Kidney (tissue), 14 donors: ENCODE results near the gene NUP210. TPM values are rescaled to one million over a fixed set of nuclear protein-coding genes. Genes with fewer than 3 reads are reported as not detected.

Source experiments
- DNase-seq, 5 donors: peaks; one replicate each; pipeline ENCODE4 v3.0.0-alpha.2; 2013 to 2020
- FAIRE-seq: peaks from 2 replicates; lab custom pipeline; 2012; peaks lifted over from hg19 to GRCh38; lab: Jason Lieb, UNC
- H3K27ac ChIP-seq, 2 donors: one replicate each; pipeline ENCODE4 v1.7.0; 2013; ENCODE audit warnings: low read depth in 2 of 2, low read length in 2 of 2, inconsistent platforms in 1 of 2
- H3K27me3 ChIP-seq: one replicate; pipeline ENCODE4 v1.7.1; 2013; ENCODE audit warnings: low read length, inconsistent platforms; ENCODE audit not compliant: control insufficient read depth, insufficient read depth
- H3K36me3 ChIP-seq, 3 donors: one replicate each; pipeline versions ENCODE4 v1.7.0 to v1.7.1; 2013; ENCODE audit warnings: low read length in 3 of 3, control low read depth in 1 of 3, inconsistent platforms in 1 of 3; ENCODE audit not compliant: insufficient read depth in 3 of 3, control insufficient read depth in 2 of 3
- H3K4me1 ChIP-seq, 3 donors: one replicate each; pipeline versions ENCODE4 v1.7.0 to v1.7.1; 2013; ENCODE audit warnings: low read length in 3 of 3, inconsistent platforms in 1 of 3, low read depth in 1 of 3; ENCODE audit not compliant: control insufficient read depth in 2 of 3, insufficient read depth in 2 of 3
- H3K4me3 ChIP-seq, 3 donors: one replicate each; pipeline versions ENCODE4 v1.7.0 to v1.8.1; 2013; ENCODE audit warnings: low read length in 3 of 3, control low read depth in 1 of 3, inconsistent platforms in 1 of 3
- H3K9ac ChIP-seq, 3 donors: one replicate each; pipeline versions ENCODE4 v1.7.0 to v1.7.1; 2013; ENCODE audit warnings: low read length in 3 of 3, control low read depth in 1 of 3, inconsistent platforms in 1 of 3
- H3K9me3 ChIP-seq, 3 donors: one replicate each; pipeline versions ENCODE4 v1.7.0 to v1.7.1; 2013; ENCODE audit warnings: low read length in 3 of 3, control low read depth in 1 of 3, inconsistent platforms in 1 of 3; ENCODE audit not compliant: control insufficient read depth in 2 of 3, insufficient read depth in 1 of 3
- intact Hi-C: fragments of 100-400 bp; cut with DNase I; formaldehyde crosslinking; loops from one replicate; pipeline ENCODE4 v1.11.1; 2022
- polyA plus RNA-seq: library from polyadenylated mRNA; stranded (reverse); fragments of 350-450 nt; fragmentation: Illumina TruSeq; extraction: RNeasy Lipid Tissue Mini Kit (QIAGEN cat#74804); gene quantifications from one replicate; pipeline ENCODE4 v1.2.3, GENCODE V29; 2014; ENCODE audit warnings: low read depth, low replicate concordance; ENCODE audit not compliant: insufficient read depth
- total RNA-seq: library from RNA; stranded (reverse); fragmentation: NEBNext Ultra II Directional; extraction: Animal tissue kit (Norgen Biotek cat#: 25700); gene quantifications from one replicate; pipeline ENCODE4 v1.2.1, GENCODE V29; 2021
- TF ChIP-seq, protein P1 (sequence below): IDR thresholded peaks from 3 replicates; pipeline ENCODE4 v1.5.1; 2012; ENCODE audit warnings: mild to moderate bottlenecking, moderate library complexity, borderline replicate concordance; ENCODE audit not compliant: insufficient read depth; ENCODE audit errors: extremely low read depth
- donor health status: control.
- donor health status: control.
- donor health status: control.
- donor health status: control.
- donor health status: control.
- donor health status: DM: yes; HTN: yes; CAD: no.
- donor health status: Normal renal cell carcinoma (clear cell type).

NUP210 gene
- total and polyA plus RNA-seq, 2 donors from 2014 or later = 5.6 to 22.9 TPM

DNA sequence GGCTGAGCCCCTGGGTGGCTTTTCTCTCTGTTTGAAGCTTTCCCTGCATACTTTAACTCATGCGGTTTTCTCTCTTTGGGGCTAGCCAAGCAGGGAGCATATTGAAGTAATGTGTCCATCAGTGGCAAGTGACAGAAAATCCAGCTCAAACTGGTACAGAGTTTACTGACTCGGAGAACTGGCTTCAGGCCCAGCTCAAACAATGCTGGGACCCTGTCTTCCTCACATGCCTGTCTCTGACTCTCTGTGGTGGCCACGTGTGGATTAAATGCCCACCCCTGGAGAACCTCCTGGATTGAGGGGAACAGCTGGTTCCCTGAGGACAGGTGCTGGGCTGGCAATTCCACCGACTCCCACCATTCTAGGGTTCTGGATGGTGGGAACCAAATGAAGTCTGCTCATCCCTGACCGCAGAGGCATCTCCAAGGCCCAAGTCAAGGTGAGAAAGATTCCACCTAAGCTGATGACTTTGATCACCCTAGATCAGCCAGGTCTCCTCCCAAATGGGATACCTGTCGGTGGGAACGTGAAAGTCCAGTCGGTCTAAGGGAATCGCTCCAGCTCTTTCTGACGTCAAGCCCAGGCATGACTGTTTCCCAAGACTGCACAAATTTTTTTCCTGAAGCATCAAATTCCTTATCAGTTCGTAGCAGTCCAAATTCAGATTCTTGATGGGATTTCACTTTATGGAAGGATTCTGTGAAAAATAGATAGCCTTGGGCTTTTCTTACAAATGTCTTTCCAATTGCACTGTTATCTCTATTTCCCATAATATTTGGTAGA, 43.7 kb upstream of the NUP210 start:
- TF ChIP-seq, protein P1, sequence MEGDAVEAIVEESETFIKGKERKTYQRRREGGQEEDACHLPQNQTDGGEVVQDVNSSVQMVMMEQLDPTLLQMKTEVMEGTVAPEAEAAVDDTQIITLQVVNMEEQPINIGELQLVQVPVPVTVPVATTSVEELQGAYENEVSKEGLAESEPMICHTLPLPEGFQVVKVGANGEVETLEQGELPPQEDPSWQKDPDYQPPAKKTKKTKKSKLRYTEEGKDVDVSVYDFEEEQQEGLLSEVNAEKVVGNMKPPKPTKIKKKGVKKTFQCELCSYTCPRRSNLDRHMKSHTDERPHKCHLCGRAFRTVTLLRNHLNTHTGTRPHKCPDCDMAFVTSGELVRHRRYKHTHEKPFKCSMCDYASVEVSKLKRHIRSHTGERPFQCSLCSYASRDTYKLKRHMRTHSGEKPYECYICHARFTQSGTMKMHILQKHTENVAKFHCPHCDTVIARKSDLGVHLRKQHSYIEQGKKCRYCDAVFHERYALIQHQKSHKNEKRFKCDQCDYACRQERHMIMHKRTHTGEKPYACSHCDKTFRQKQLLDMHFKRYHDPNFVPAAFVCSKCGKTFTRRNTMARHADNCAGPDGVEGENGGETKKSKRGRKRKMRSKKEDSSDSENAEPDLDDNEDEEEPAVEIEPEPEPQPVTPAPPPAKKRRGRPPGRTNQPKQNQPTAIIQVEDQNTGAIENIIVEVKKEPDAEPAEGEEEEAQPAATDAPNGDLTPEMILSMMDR = no peak
- no peak for FAIRE-seq
- Histone ChIP-seq H3K4me1 (peaks cover 0 to 4% (median 3%) of the 10 kb centered on the region in 3 donors), H3K4me3 (no peak overlapping the region), H3K27ac (no peak overlapping the region), H3K36me3 (no peaks in the 10 kb centered on the region), H3K9me3 (no peaks in the 10 kb centered on the region), H3K9ac (no peak overlapping the region), H3K27me3 (no peaks in the 10 kb centered on the region)
- intact Hi-C loops = no loop called here
- no peak for DNase-seq

- Histone ChIP-seq H3K4me1 (peaks cover 0 to 4% (median 3%) of the 10 kb centered on the region in 3 donors), H3K9ac (no peak overlapping the region), H3K36me3 (no peaks in the 10 kb centered on the region), H3K9me3 (no peaks in the 10 kb centered on the region), H3K27ac (no peak overlapping the region), H3K27me3 (no peaks in the 10 kb centered on the region), H3K4me3 (no peak overlapping the region)
- intact Hi-C loops = no loop called here
- FAIRE-seq = no peak
- DNase-seq = no peak
- TF ChIP-seq, protein P1 = no peak
These were observed 42.7 kb upstream of the NUP210 start for GRCh38 chr3:13462822-13463221.

DNA sequence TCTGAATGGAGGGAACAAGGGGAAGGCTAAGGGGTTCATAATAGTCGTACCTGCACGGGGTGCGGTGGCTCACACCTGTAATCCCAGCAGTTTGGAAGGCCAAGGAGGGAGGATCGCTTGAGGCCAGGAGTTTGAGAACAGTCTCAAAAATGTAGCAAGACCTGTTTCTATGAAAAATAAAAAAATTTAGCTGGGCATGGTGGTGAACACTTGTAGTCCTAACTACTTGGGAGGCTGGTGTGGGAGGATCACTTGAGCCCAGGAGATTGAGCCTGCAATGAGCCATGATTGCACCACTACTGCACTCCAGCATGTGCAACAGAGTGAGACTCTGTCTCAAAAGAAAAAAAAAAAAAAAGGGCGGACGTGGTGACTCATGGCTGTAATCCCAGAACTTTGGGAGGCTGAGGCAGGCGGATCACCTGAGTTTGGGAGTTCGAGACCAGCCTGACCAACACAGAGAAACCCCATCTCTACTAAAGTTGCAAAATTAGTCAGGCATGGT, 42.1 kb upstream of the NUP210 start:
- FAIRE-seq = no peak
- DNase-seq = no peak
- TF ChIP-seq, protein P1 = no peak
- no peaks in the 10 kb centered on the region for H3K27me3 ChIP-seq
- H3K9ac ChIP-seq = no peak overlapping the region
- H3K4me3 ChIP-seq = no peak overlapping the region
- intact Hi-C loops = no loop called here
- H3K36me3 ChIP-seq = no peaks in the 10 kb centered on the region
- peaks cover 0 to 3% (median 0%) of the 10 kb centered on the region in 3 donors for H3K4me1 ChIP-seq
- H3K9me3 ChIP-seq = no peaks in the 10 kb centered on the region
- no peak overlapping the region for H3K27ac ChIP-seq
